ENCODE measurements around the gene LAMTOR3. TPM values are rescaled to one million over a fixed set of nuclear protein-coding genes. Genes with fewer than 3 reads are reported as not detected.

LAMTOR3 gene
- total RNA-seq, 1 donor from 2014 or later = 47.1 TPM

- H3K4me3 Mint-ChIP-seq = no peak overlapping the region
- no peak for DNase-seq (ENCODE audit: extremely low spot score, unreplicated experiment)
- no peaks in the 10 kb centered on the region for H3K4me1 Mint-ChIP-seq (ENCODE audit: unreplicated experiment)
- no peaks in the 10 kb centered on the region for H3K27me3 Mint-ChIP-seq
- no peaks in the 10 kb centered on the region for H3K36me3 Mint-ChIP-seq
- H3K9me3 Mint-ChIP-seq = no peaks in the 10 kb centered on the region
- no peak for TF ChIP-seq CTCF (conservative IDR thresholded peaks at IDR 0.05)
- no peak overlapping the region for H3K27ac Mint-ChIP-seq
These were observed 38.1 kb downstream of the LAMTOR3 start for GRCh38 chr4:99856166-99856565.

- DNase-seq (ENCODE audit: extremely low spot score, unreplicated experiment) = no peak
- no peak overlapping the region for H3K4me3 Mint-ChIP-seq
- H3K4me1 Mint-ChIP-seq (ENCODE audit: unreplicated experiment) = no peaks in the 10 kb centered on the region
- no peak for TF ChIP-seq CTCF (conservative IDR thresholded peaks at IDR 0.05)
- no peaks in the 10 kb centered on the region for H3K27me3 Mint-ChIP-seq
- H3K27ac Mint-ChIP-seq = no peak overlapping the region
- H3K36me3 Mint-ChIP-seq = no peaks in the 10 kb centered on the region
- no peaks in the 10 kb centered on the region for H3K9me3 Mint-ChIP-seq
These were observed 38.5 kb downstream of the LAMTOR3 start for GRCh38 chr4:99855678-99856077.

GRCh38 chr4:99853999-99854398 is 40.2 kb downstream of the LAMTOR3 start:
- no peak for TF ChIP-seq CTCF (conservative IDR thresholded peaks at IDR 0.05)
- no peak for DNase-seq (ENCODE audit: extremely low spot score, unreplicated experiment)
- no peaks in the 10 kb centered on the region for H3K36me3 Mint-ChIP-seq
- H3K4me1 Mint-ChIP-seq (ENCODE audit: unreplicated experiment) = no peaks in the 10 kb centered on the region
- H3K27me3 Mint-ChIP-seq = no peaks in the 10 kb centered on the region
- no peaks in the 10 kb centered on the region for H3K9me3 Mint-ChIP-seq
- no peak overlapping the region for H3K27ac Mint-ChIP-seq
- no peak overlapping the region for H3K4me3 Mint-ChIP-seq

GRCh38 chr4:99853190-99853589 is 41.0 kb downstream of the LAMTOR3 start:
- Mint-ChIP-seq H3K36me3 (no peaks in the 10 kb centered on the region), H3K4me3 (no peak overlapping the region), H3K4me1 (ENCODE audit: unreplicated experiment) (no peaks in the 10 kb centered on the region), H3K27me3 (no peaks in the 10 kb centered on the region), H3K27ac (no peak overlapping the region), H3K9me3 (no peaks in the 10 kb centered on the region)
- no peak for TF ChIP-seq CTCF (conservative IDR thresholded peaks at IDR 0.05)
- DNase-seq (ENCODE audit: extremely low spot score, unreplicated experiment) = no peak

DNA sequence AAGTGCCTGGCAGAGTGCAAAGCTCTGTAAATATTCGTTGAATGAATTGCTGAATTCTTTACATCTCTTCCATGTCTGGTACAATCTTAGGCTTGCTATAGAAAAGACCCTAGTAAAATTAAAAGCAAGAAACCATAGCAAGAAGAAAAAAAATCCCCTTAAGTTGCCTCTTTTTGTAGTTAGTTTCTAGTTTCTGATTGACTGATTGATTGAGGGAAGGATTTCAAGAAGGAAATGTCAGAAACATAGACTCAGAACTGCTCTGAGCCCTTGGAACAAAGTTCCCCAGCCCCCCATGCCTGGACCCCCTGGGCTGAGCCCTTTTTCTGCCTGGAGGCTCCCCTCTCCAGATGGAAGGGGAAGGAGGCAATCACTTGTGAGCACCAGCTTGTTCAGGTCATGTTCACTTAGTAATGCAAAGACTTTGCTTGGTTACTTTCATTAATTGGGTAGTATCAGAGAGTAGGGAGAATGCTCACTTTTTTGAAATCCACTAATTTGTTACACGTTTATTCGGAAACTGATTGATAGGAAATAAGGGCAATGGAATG is 42.0 kb downstream of the LAMTOR3 start:
- H3K27me3 Mint-ChIP-seq = no peaks in the 10 kb centered on the region
- no peak overlapping the region for H3K4me3 Mint-ChIP-seq
- no peak for DNase-seq (ENCODE audit: extremely low spot score, unreplicated experiment)
- H3K4me1 Mint-ChIP-seq (ENCODE audit: unreplicated experiment) = no peaks in the 10 kb centered on the region
- no peaks in the 10 kb centered on the region for H3K36me3 Mint-ChIP-seq
- no peak for TF ChIP-seq CTCF (conservative IDR thresholded peaks at IDR 0.05)
- no peaks in the 10 kb centered on the region for H3K9me3 Mint-ChIP-seq
- H3K27ac Mint-ChIP-seq = no peak overlapping the region

GRCh38 chr4:99848591-99849001 is 45.6 kb downstream of the LAMTOR3 start:
- Mint-ChIP-seq H3K4me1 (ENCODE audit: unreplicated experiment) (no peaks in the 10 kb centered on the region), H3K27ac (no peak overlapping the region), H3K36me3 (no peaks in the 10 kb centered on the region), H3K27me3 (no peaks in the 10 kb centered on the region), H3K4me3 (no peak overlapping the region), H3K9me3 (no peaks in the 10 kb centered on the region)
- TF ChIP-seq CTCF (conservative IDR thresholded peaks at IDR 0.05) = no peak
- no peak for DNase-seq (ENCODE audit: extremely low spot score, unreplicated experiment)

All from type B pancreatic cell (in vitro differentiated cells).